ENCODE measurements around the gene FUT7. TPM values are rescaled to one million over a fixed set of nuclear protein-coding genes. Genes with fewer than 3 reads are reported as not detected.

FUT7 gene
- total and polyA plus RNA-seq, 2 of the 13 experiments (the other 11 are each of a cell fraction or from before 2014, with no cell fraction given), result 0.05 TPM; not detected in 1

GRCh38 chr9:136996361-136997292, 35.3 kb downstream of the FUT7 start, which contains the start of gene CLIC3 (continued):
- TF ChIP-seq ZNF430 (CRISPR knock-in tag; IDR thresholded peaks at IDR 0.05), result peak; percentile 54; the same call in 1 of the 2 replicates
- TF ChIP-seq ZNF720 (CRISPR knock-in tag; IDR thresholded peaks at IDR 0.05), result no peak
- TF ChIP-seq TMF1 (CRISPR knock-in tag; IDR thresholded peaks at IDR 0.05; ENCODE audit: low read depth), result no peak
- TF ChIP-seq ZNF414 (CRISPR knock-in tag; IDR thresholded peaks at IDR 0.05), result no peak
- TF ChIP-seq ONECUT2 (CRISPR knock-in tag; IDR thresholded peaks at IDR 0.05), result no peak
- TF ChIP-seq CBX2 (IDR thresholded peaks at IDR 0.05; ENCODE audit: low read depth, low read length), result no peak
- TF ChIP-seq CBX2 (CRISPR knock-in tag; IDR thresholded peaks at IDR 0.05; ENCODE audit: low read depth), result no peak
- no peak for TF ChIP-seq EED (CRISPR knock-in tag; IDR thresholded peaks at IDR 0.05)
- no peak for TF ChIP-seq ZNF530 (CRISPR knock-in tag; IDR thresholded peaks at IDR 0.05; ENCODE audit: low read depth)
- TF ChIP-seq U2AF1 (optimal IDR thresholded peaks at IDR 0.05; ENCODE audit: low read depth, low read length), result no peak
- TF ChIP-seq ZNF562 (CRISPR knock-in tag; IDR thresholded peaks at IDR 0.05; ENCODE audit: borderline replicate concordance), result no peak
- no peak for TF ChIP-seq ZNF605 (CRISPR knock-in tag; IDR thresholded peaks at IDR 0.05)
- TF ChIP-seq ZNF607 (CRISPR knock-in tag; IDR thresholded peaks at IDR 0.05; ENCODE audit: borderline replicate concordance), result peak; percentile 54; the same call in 1 of the 2 replicates
- no peak for TF ChIP-seq THYN1 (CRISPR knock-in tag; IDR thresholded peaks at IDR 0.05; ENCODE audit: borderline replicate concordance, low read depth)
- TF ChIP-seq ZBTB20 (CRISPR knock-in tag; IDR thresholded peaks at IDR 0.05; ENCODE audit: borderline replicate concordance, low read depth), result no peak
- no peak for TF ChIP-seq PLRG1 (conservative IDR thresholded peaks at IDR 0.05)
- TF ChIP-seq ZNF382 (CRISPR knock-in tag; IDR thresholded peaks at IDR 0.05; ENCODE audit: borderline replicate concordance), result no peak
- TF ChIP-seq SIX4 (CRISPR knock-in tag; IDR thresholded peaks at IDR 0.05), result peak; percentile 68
- 0 out of 2 replicates have a peak, but pooled peaks have one; percentile 45 for TF ChIP-seq ZNF609 (CRISPR knock-in tag; IDR thresholded peaks at IDR 0.05; ENCODE audit: borderline replicate concordance)
- TF ChIP-seq ZNF800 (CRISPR knock-in tag; IDR thresholded peaks at IDR 0.05), result no peak
